Activated CD8-positive, alpha-beta T cell treated with anti-CD3 and anti-CD28 coated beads for 36 hours (primary cell): ENCODE results near the gene C1R. TPM values are rescaled to one million over a fixed set of nuclear protein-coding genes. Genes with fewer than 3 reads are reported as not detected.

Source experiments
- ATAC-seq: fragments of 200-7000 bp; cut with Tn5 transposase; one replicate; pipeline ENCODE4 v1.10.0; 2021; ENCODE audit warnings: mild to moderate bottlenecking, moderate library complexity
- CTCF ChIA-PET: fragments of 350-600 bp; sonication (Branson Sonifier 250); formaldehyde crosslinking; loops from one replicate; lab custom pipeline; 2021; ENCODE audit warnings: antibody characterized with exemption; lab: Charles Lee
- POLR2A ChIA-PET: fragments of 350-600 bp; sonication (Branson Sonifier 250); formaldehyde crosslinking; loops from one replicate; lab custom pipeline; 2021; ENCODE audit warnings: antibody characterized with exemption; lab: Charles Lee
- DNase-seq: peaks from one replicate; pipeline ENCODE4 v3.0.0-alpha.2; 2020
- H3K27ac Mint-ChIP-seq: one replicate; pipeline ENCODE4 v1.8.0; 2021; ENCODE audit warnings: mild to moderate bottlenecking, mixed read lengths
- H3K27me3 Mint-ChIP-seq: one replicate; pipeline ENCODE4 v1.8.0; 2021; ENCODE audit warnings: mixed read lengths
- H3K36me3 Mint-ChIP-seq: one replicate; pipeline ENCODE4 v1.8.0; 2021; ENCODE audit warnings: low read depth, mixed read lengths
- H3K4me1 Mint-ChIP-seq: one replicate; pipeline ENCODE4 v1.8.0; 2021; ENCODE audit warnings: low read depth, mixed read lengths
- H3K4me3 Mint-ChIP-seq: one replicate; pipeline ENCODE4 v1.8.0; 2021; ENCODE audit warnings: mild to moderate bottlenecking, moderate library complexity, mixed read lengths
- H3K9me3 Mint-ChIP-seq: one replicate; pipeline ENCODE4 v1.8.0; 2021; ENCODE audit warnings: mixed read lengths
- intact Hi-C: fragments of 100-400 bp; cut with micrococcal nuclease; formaldehyde crosslinking; loops from one replicate; pipeline ENCODE4 v1.10.0; 2022
- total RNA-seq, 2 experiments: library from RNA; stranded (reverse); gene quantifications; one replicate each; pipeline ENCODE4 v1.2.3, GENCODE V29; 2021
- TF ChIP-seq, protein P1 (sequence below): fragments of 200-600 bp; IDR thresholded peaks from one replicate; pipeline ENCODE4 v1.8.0; 2022; ENCODE audit warnings: antibody characterized with exemption, mild to moderate bottlenecking

The C1R gene
- total RNA-seq, 2 experiments from 2014 or later: 0.97 to 2.4 TPM

GRCh38 chr12:7110661-7111060 is 18.4 kb upstream of the C1R start:
- DNase-seq: no peak
- Mint-ChIP-seq H3K27ac (no peak overlapping the region), H3K4me1 (peaks cover 30% of the 10 kb centered on the region), H3K9me3 (peaks cover 11% of the 10 kb centered on the region), H3K36me3 (peaks cover 25% of the 10 kb centered on the region), H3K27me3 (no peaks in the 10 kb centered on the region), H3K4me3 (no peak overlapping the region)
- POLR2A ChIA-PET: interaction anchor here (0.9 to 1.7 kb wide), 3 partner anchors 13 to 167 kb away, joined by 3 to 9 read pairs (median 3); partner anchors contain the start of genes C12orf57 and RNU7-1
- ATAC-seq: no peak
- TF ChIP-seq, protein P1, sequence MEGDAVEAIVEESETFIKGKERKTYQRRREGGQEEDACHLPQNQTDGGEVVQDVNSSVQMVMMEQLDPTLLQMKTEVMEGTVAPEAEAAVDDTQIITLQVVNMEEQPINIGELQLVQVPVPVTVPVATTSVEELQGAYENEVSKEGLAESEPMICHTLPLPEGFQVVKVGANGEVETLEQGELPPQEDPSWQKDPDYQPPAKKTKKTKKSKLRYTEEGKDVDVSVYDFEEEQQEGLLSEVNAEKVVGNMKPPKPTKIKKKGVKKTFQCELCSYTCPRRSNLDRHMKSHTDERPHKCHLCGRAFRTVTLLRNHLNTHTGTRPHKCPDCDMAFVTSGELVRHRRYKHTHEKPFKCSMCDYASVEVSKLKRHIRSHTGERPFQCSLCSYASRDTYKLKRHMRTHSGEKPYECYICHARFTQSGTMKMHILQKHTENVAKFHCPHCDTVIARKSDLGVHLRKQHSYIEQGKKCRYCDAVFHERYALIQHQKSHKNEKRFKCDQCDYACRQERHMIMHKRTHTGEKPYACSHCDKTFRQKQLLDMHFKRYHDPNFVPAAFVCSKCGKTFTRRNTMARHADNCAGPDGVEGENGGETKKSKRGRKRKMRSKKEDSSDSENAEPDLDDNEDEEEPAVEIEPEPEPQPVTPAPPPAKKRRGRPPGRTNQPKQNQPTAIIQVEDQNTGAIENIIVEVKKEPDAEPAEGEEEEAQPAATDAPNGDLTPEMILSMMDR: no peak
- intact Hi-C loops: no loop called here
- CTCF ChIA-PET: interaction anchor here (0.9 to 4.0 kb wide), 9 partner anchors 9 to 237 kb away, joined by 3 to 21 read pairs (median 5); partner anchors contain the start of genes C12orf57, LPCAT3, RNU7-1 and SPSB2

GRCh38 chr12:7109572-7109920 is 17.3 kb upstream of the C1R start:
- peak overlapping the region; percentile 93 for H3K27ac Mint-ChIP-seq
- peaks cover 36% of the 10 kb centered on the region for H3K4me1 Mint-ChIP-seq
- H3K4me3 Mint-ChIP-seq: peak overlapping the region; percentile 88
- intact Hi-C loops: loop anchor here (10.0 kb wide), 1 partner anchor 165 kb away; the partner anchor contains the start of genes C12orf57 and RNU7-1
- POLR2A ChIA-PET: interaction anchor here (0.7 to 3.8 kb wide), 7 partner anchors 12 to 237 kb away, joined by 3 to 36 read pairs (median 3); partner anchors contain the start of genes C12orf57, RNU7-1 and SPSB2
- H3K36me3 Mint-ChIP-seq: peaks cover 30% of the 10 kb centered on the region
- no peak for ATAC-seq
- TF ChIP-seq, protein P1: no peak
- CTCF ChIA-PET: interaction anchor here (0.7 to 3.7 kb wide), 18 partner anchors 8 to 357 kb away, joined by 3 to 32 read pairs (median 4); partner anchors contain the start of genes C12orf57, LPCAT3, MLF2 and RNU7-1
- no peaks in the 10 kb centered on the region for H3K27me3 Mint-ChIP-seq
- peaks cover 14% of the 10 kb centered on the region for H3K9me3 Mint-ChIP-seq
- no peak for DNase-seq

GRCh38 chr12:7108796-7109571 is 16.7 kb upstream of the C1R start, which contains the start of gene C1RL:
Gene C1RL (minus strand): TSS chr12:7109214. CDS start chr12:7109180, 34 bp downstream.
- TF ChIP-seq, protein P1: peak; percentile 97
- intact Hi-C loops: loop anchor here (10.0 kb wide), 1 partner anchor 164 kb away; the partner anchor contains the start of genes C12orf57 and RNU7-1
- peaks cover 36% of the 10 kb centered on the region for H3K4me1 Mint-ChIP-seq
- peaks cover 30% of the 10 kb centered on the region for H3K36me3 Mint-ChIP-seq
- H3K4me3 Mint-ChIP-seq: peak within 1 kb of the TSS; percentile 88
- ChIA-PET POLR2A (interaction anchor here (0.6 to 3.8 kb wide), 17 partner anchors 10 to 236 kb away, joined by 3 to 36 read pairs (median 4); partner anchors contain the start of genes C12orf57, LPCAT3, RNU7-1 and SPSB2), CTCF (interaction anchor here (0.7 to 3.7 kb wide), 35 partner anchors 9 to 356 kb away, joined by 3 to 32 read pairs (median 4); partner anchors contain the start of genes C12orf57, C1R, C1S and LPCAT3)
- H3K9me3 Mint-ChIP-seq: peaks cover 14% of the 10 kb centered on the region
- peak; percentile 47 for ATAC-seq
- no peaks in the 10 kb centered on the region for H3K27me3 Mint-ChIP-seq
- peak within 1 kb of the TSS; percentile 93 for H3K27ac Mint-ChIP-seq
- DNase-seq: peak; percentile 87

GRCh38 chr12:7108003-7108795 is 16.0 kb upstream of the C1R start:
- TF ChIP-seq, protein P1: no peak
- peak overlapping the region; percentile 88 for H3K4me3 Mint-ChIP-seq
- ATAC-seq (peak; percentile 95), DNase-seq (peak; percentile 90)
- H3K4me1 Mint-ChIP-seq: peaks cover 35% of the 10 kb centered on the region
- ChIA-PET CTCF (interaction anchor here (0.9 to 3.7 kb wide), 28 partner anchors 9 to 355 kb away, joined by 3 to 32 read pairs (median 4); partner anchors contain the start of genes C12orf57, C1R, C1S and LPCAT3), POLR2A (interaction anchor here (0.5 to 3.8 kb wide), 22 partner anchors 8 to 495 kb away, joined by 3 to 36 read pairs (median 4); partner anchors contain the start of genes C12orf57, CLSTN3, LPCAT3 and RNU7-1)
- H3K27ac Mint-ChIP-seq: peak overlapping the region; percentile 93
- no peaks in the 10 kb centered on the region for H3K27me3 Mint-ChIP-seq
- H3K36me3 Mint-ChIP-seq: peaks cover 28% of the 10 kb centered on the region
- H3K9me3 Mint-ChIP-seq: peaks cover 14% of the 10 kb centered on the region
- intact Hi-C loops: loop anchor here (10.0 kb wide), 1 partner anchor 163 kb away; the partner anchor contains the start of genes C12orf57 and RNU7-1
